PFSK-1 (cell line): ENCODE data around the gene SDS.

Experiments used
- FOXP2 ChIP-seq: optimal IDR thresholded peaks from 2 replicates; pipeline ENCODE3; 2011; ENCODE audit warnings: borderline replicate concordance, control low read depth, inconsistent platforms; ENCODE audit not compliant: insufficient read depth; ENCODE audit errors: extremely low read length, extremely low read depth
- POLR2AphosphoS5 ChIP-seq: IDR thresholded peaks from 2 replicates; pipeline ENCODE4 v1.6.1; 2012; ENCODE audit warnings: low read depth, mild to moderate bottlenecking, control low read depth, low read length, moderate library complexity
- SIN3A ChIP-seq: IDR thresholded peaks from 2 replicates; pipeline ENCODE4 v1.6.1; 2012; ENCODE audit warnings: mild to moderate bottlenecking, low read length, moderate library complexity, borderline replicate concordance; ENCODE audit not compliant: insufficient read depth
- TAF1 ChIP-seq: IDR thresholded peaks from 2 replicates; pipeline ENCODE4 v1.6.1; 2012; ENCODE audit warnings: low read length, control low read depth, borderline replicate concordance; ENCODE audit not compliant: insufficient read depth
- TF ChIP-seq, protein P1 (sequence below), 2 experiments: IDR thresholded peaks; 2 replicates each; pipeline versions ENCODE4 v1.6.1 to v1.8.0; 2011 to 2012; ENCODE audit warnings: low read depth in 2 of 2, low read length in 2 of 2, control low read depth in 1 of 2, inconsistent platforms in 1 of 2, mild to moderate bottlenecking in 1 of 2, moderate library complexity in 1 of 2; ENCODE audit not compliant: insufficient read depth in 1 of 2

The SDS gene

GRCh38 chr12:113414519-113415038, 10.9 kb upstream of the SDS start:
- TF ChIP-seq POLR2AphosphoS5: no peak
- TF ChIP-seq, protein P1, sequence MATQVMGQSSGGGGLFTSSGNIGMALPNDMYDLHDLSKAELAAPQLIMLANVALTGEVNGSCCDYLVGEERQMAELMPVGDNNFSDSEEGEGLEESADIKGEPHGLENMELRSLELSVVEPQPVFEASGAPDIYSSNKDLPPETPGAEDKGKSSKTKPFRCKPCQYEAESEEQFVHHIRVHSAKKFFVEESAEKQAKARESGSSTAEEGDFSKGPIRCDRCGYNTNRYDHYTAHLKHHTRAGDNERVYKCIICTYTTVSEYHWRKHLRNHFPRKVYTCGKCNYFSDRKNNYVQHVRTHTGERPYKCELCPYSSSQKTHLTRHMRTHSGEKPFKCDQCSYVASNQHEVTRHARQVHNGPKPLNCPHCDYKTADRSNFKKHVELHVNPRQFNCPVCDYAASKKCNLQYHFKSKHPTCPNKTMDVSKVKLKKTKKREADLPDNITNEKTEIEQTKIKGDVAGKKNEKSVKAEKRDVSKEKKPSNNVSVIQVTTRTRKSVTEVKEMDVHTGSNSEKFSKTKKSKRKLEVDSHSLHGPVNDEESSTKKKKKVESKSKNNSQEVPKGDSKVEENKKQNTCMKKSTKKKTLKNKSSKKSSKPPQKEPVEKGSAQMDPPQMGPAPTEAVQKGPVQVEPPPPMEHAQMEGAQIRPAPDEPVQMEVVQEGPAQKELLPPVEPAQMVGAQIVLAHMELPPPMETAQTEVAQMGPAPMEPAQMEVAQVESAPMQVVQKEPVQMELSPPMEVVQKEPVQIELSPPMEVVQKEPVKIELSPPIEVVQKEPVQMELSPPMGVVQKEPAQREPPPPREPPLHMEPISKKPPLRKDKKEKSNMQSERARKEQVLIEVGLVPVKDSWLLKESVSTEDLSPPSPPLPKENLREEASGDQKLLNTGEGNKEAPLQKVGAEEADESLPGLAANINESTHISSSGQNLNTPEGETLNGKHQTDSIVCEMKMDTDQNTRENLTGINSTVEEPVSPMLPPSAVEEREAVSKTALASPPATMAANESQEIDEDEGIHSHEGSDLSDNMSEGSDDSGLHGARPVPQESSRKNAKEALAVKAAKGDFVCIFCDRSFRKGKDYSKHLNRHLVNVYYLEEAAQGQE (IDR thresholded peaks at IDR 0.05; ENCODE audit: insufficient read depth in 1 of 2, low read depth in 2 of 2, low read length in 2 of 2): no peak
- TF ChIP-seq FOXP2: no peak
- TF ChIP-seq SIN3A: no peak
- TF ChIP-seq TAF1: no peak

DNA sequence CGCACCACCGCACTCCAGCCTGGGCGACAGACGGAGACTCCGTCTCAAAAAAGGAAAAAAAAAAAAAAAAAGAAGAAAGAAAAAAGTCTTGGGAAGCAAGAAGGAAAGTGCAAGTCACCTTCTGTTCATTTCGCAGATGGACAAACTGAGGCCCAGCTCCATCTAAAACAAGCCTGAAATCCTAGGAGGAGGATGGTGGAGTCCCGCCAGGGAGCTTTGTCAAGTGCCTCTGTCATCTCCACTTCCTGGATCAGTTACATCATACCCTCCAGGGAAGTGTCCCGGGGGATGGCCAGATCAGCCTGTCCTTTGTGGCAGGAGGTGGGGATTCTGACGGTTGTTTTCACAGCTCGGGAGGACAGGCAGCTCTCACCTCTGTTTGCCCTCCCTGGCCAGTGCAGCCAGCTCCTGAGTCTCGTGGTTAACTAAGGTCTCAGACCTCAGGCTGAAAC, 9.8 kb upstream of the SDS start:
- TF ChIP-seq FOXP2: no peak

GRCh38 chr12:113409462-113410124, 5.9 kb upstream of the SDS start:
- TF ChIP-seq SIN3A (no peak), TAF1 (no peak), FOXP2 (no peak), POLR2AphosphoS5 (no peak)
- TF ChIP-seq, protein P1 (IDR thresholded peaks at IDR 0.05; ENCODE audit: insufficient read depth in 1 of 2, low read depth in 2 of 2, low read length in 2 of 2): no peak

GRCh38 chr12:113408756-113409298, 5.1 kb upstream of the SDS start:
- TF ChIP-seq SIN3A (no peak), POLR2AphosphoS5 (no peak), TAF1 (no peak), FOXP2 (no peak)
- TF ChIP-seq, protein P1 (IDR thresholded peaks at IDR 0.05; ENCODE audit: insufficient read depth in 1 of 2, low read depth in 2 of 2, low read length in 2 of 2): no peak

DNA sequence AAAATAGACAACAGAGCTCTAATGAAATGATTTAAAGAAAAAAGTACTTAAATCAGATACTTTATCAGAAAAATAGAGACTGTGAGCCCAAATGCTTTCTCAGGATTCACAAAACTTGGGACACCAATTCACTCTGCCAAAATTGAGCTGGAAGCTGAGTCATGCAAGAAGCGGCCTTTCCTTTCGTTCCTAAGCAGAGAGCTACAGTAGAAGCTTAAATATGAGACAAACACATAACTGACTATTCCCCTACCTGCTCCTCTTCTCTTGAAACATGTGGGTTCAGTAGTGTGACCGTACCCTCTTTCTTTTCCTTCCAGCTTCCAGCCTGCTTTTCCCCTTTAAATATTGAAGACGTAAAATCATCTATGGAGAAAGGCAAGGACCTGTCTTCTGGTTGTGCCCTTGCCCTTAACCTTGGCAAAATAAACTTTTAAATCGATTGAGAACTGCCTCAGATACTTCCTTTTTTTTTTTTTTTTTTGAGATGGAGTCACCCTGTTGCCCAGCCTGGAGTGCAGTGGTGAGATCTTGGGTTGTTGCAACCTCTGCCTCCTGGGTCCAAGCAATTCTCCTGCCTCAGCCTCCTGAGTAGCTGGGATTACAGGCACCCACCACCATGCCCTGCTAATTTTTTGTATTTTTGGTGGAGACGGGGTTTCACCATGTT, 4.4 kb upstream of the SDS start:
- TF ChIP-seq TAF1 (no peak), POLR2AphosphoS5 (no peak), SIN3A (no peak), FOXP2 (no peak)
- TF ChIP-seq, protein P1 (IDR thresholded peaks at IDR 0.05; ENCODE audit: insufficient read depth in 1 of 2, low read depth in 2 of 2, low read length in 2 of 2): no peak
